NCI-H2107 treated with DMSO at 0.1 percent for 48 hours (cell line): ENCODE data around the gene CPA4.
"Not testable (repeated sequence)": the region's sequence is repeated elsewhere in the genome, so short reads cannot be mapped to it uniquely, and the experiment has no call there.

Experiments
- DNase-seq: peaks from one replicate; lab custom pipeline; 2025; ENCODE audit not compliant: unreplicated experiment; lab: John Stamatoyannopoulos, UW

The CPA4 gene

GRCh38 chr7:130292682-130293257 lies at the start of gene CPA4:
TSS of gene CPA4 (plus strand) at chr7:130293161. CDS start at chr7:130293181, 20 bp downstream.
- DNase-seq: no peak

DNA sequence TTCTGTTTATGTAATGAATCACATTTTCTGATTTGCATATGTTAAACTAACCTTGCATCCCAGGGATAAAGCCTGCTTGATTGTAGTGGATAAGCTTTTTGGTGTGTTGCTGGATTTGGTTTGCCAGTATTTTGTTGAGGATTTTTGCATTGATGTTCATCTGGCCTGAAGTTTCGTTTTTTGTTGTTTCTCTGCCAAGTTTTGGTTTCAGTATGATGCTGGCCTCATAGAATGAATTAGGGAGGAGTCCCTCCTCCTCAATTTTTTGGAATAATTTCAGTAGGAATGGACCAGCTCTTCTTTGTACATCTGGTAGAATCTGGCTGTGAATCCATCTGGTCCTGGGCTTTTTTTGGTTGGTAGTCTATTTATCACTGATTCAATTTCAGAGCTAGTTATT lies 49.5 kb upstream of the CPA4 start:
- DNase-seq: not testable (repeated sequence)

GRCh38 chr7:130246491-130246890 lies 46.5 kb upstream of the CPA4 start:
- not testable (repeated sequence) for DNase-seq

DNA sequence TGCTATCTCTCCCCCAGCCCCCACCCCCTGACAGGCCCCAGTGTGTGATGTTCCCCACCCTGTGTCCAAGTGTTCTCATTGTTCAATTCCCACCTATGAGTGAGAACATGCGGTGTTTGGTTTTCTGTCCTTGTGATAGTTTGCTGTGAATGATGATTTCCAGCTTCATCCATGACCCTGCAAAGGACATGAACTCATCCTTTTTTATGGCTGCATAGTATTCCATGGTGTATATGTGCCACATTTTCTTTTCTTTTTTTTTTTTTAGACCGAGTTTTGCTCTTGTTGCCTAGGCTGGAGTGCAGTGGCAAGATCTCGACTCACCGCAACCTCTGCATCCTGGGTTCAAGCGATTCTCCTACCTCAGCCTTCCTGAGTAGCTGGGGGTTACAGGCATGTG lies 44.1 kb upstream of the CPA4 start:
- not testable (repeated sequence) for DNase-seq

- not testable (repeated sequence) for DNase-seq
These were observed 43.3 kb upstream of the CPA4 start for GRCh38 chr7:130249626-130250025.

DNA sequence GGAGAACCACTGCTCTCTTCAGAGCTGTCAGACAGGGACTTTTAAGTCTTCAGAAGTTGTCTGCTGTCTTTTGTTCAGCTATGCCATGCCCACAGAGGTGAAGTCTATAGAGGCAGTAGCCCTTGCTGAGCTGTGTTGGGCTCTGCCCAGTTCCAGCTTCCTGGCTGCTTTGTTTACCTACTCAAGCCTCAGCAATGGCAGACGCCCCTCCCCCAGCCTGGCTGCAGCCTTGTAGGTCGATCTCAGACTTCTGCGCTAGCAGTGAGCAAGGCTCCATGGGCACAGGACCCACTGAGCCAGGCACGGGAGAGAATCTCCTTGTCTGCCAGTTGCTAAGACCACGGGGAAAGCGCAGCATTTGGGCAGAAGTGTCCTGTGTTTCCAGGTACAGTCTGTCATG lies 38.4 kb upstream of the CPA4 start:
- DNase-seq: no peak

GRCh38 chr7:130256704-130257103 lies 36.3 kb upstream of the CPA4 start:
- no peak for DNase-seq

DNA sequence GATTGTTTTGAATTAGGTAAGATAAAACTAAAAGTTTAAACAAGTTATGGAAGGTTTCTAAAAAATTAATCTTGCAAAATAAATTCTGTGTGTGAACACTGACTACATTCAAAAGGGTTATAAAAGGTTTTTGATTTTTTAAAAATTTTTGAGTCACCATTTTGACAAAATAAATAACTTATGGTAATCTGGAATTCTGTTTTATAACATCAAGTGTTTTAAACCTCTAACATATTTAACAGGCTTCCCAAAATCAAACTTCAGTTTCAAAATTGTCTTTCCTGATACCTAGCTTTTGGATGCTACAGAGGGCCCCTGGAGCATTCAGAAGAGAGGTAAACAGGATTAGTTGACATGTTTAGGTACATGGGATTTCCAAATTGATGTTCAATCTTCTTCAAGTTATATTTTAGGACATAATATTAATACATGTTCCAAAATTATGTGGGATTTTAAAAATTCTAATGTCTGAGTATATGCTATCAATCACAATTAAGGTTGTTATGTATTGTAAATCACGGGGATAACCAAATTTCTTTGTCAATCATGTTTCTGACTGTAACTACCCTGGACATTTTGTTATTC lies 34.4 kb upstream of the CPA4 start:
- DNase-seq: no peak

DNA sequence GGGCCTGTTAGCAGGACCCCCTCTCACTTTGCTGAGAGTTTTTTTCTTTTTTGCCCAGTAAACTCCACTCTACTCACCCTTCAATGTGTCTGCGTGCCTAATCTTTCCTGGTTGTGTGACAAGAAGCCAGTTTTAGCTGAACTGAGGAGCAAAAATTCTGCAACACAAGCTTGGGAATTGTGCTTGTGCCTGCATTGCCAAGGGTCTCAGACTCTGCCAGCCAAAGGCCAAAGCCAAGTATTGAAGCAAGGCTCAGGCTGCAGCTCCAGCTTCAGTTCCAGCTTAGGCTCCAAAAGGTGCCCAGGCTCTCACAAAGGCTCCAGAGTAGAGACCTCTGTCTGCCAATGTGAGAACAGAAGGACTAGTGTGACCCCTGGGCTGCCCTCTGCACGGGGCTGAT lies 30.5 kb upstream of the CPA4 start:
- no peak for DNase-seq

- no peak for DNase-seq
These were observed 29.8 kb upstream of the CPA4 start for GRCh38 chr7:130263130-130263529.

DNA sequence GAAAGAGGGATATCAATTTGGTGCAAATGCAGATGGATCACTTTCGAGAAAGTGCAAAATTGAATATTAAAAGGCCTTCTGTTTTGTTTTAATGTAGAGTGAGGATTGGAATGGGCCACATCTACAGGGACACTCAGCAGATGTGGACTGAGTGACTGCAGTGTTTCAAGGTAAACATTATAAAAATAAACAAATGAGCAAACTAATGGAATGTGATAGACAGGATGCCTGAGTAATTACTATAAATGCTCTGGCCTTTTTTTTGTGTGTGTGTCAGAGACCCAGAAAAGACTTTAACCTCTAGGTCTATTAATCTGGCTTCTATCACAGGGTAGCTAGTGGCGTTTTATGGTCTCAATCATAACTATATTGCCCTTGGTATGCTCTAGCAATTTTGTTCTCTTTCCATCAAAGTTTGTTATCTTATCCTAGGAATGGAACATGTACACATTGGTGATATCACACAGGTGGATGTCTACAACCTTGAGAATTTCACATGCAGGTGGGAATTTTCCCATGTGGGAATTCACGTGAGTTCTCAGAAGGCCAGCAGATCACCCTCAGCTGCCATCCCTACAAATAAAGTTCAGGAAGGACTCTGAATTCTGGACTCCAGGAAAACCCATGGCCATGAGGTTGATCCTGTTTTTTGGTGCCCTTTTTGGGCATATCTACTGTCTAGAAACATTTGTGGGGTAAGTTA lies 26.6 kb upstream of the CPA4 start, which contains the start of gene CPA2:
Gene CPA2 (plus strand): TSS at position 606 of the 703 bp plus-strand sequence. CDS start 19 bp downstream, at position 625.
- no peak for DNase-seq

GRCh38 chr7:130266961-130267321 lies 26.0 kb upstream of the CPA4 start:
- DNase-seq: no peak

- peak; percentile 27 for DNase-seq
These were observed 24.3 kb upstream of the CPA4 start for GRCh38 chr7:130268463-130269317.

DNA sequence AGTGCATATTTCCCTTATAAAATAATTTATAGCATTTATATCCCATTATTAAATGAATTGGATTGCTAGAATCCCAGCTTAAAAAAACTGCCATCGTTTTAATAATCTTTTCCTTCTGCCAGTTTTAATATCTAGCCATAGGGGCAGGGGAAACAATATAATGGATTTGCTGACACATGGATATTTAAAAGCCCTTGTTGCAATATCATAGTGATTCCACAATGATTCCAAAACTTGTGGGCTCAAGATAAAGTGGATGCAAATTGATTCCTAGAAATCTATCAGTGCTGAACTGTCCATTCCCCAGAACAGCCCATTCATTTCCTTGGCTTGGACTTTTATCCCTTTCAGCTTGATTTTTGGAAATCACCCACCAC lies 23.7 kb upstream of the CPA4 start:
- no peak for DNase-seq

- DNase-seq: no peak
These were observed 21.8 kb upstream of the CPA4 start for GRCh38 chr7:130270947-130271800.

GRCh38 chr7:130272381-130273080 lies 20.4 kb upstream of the CPA4 start:
- peak; percentile 55 for DNase-seq

DNA sequence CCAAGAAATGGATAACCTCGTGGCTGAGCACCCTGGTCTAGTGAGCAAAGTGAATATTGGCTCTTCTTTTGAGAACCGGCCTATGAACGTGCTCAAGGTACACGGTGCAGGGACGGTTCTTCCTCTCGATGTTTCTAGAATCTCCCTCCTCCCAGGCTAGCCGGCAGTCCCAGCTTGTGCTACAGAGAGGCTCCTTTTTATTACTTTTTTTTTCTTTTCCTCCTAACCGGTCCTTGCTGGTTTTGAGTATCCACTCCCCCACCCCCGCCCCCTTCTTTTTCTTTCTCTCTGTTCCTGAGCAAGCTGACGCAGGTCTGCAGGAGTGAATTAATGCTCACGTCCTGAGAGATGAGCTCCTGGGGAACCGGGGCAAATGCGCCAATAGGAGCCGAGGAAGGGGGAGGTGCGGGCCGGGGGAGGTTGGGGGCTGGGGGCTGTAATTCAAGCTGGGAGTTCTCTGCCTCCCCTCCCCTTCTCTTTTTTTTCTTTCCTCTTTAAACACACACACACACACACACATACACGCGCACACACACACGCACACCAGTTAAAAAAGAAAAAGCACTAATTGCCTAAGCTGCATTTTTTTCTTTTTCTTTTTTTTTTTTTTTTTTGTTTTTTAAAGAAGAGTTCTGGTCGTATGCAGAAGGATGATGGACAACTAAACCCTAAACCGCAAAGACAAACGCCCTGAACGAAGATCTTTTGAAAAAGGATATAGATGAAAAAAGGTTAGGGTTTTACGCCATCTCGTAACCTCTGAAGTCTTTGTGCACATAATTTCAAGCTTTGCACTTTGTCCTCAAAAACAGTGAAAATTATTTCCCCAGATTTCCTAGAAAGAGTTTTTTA lies 19.7 kb upstream of the CPA4 start:
- peak; percentile 96 for DNase-seq

DNA sequence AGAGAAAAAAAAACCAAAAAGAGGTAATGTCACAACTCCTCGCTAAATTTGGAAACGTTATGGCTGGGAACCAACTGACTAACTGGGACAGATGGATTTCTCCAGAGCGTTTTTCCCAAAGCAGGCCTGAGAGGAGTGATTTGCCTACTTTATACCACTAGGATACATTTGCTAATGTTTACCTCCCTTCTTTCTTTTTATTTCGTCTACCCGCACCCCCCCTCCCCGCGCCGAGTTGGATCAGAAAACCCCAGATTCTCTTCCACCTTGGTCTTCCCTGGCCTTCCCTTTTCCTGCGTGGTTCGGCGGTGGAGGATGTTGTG lies 19.1 kb upstream of the CPA4 start:
- DNase-seq: peak; percentile 76

GRCh38 chr7:130274296-130274695 lies 18.7 kb upstream of the CPA4 start:
- no peak for DNase-seq
